Panc1 (cell line): ENCODE measurements around the gene UGT1A5.

Experiments
- POLR2AphosphoS5 ChIP-seq: IDR thresholded peaks from 2 replicates; pipeline ENCODE4 v1.6.1; 2012; ENCODE audit warnings: mild to moderate bottlenecking, low read depth, low read length, moderate library complexity
- TF ChIP-seq, protein P1 (sequence below): fragments of 450-650 bp; IDR thresholded peaks from 2 replicates; pipeline ENCODE4 v1.5.1; 2017; ENCODE audit warnings: mild to moderate bottlenecking

DNA sequence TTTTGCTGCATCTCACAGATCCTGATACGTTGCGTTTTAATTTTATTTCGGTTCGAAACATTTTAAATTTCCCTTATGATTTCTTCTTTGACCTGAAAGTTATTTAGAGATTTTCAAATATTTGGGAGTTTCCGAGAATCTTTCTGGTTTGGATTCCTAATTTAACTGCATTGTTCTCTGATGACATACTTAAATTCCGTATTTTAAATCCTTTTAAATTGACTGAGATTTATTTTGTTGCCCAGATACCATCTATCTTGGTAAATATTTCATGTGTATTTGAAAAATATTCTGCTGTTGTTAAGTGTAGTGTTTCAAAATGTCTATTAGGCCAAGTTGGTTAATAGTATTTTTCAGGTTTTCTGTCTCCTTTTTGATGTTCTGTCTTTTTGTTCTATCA, 103.2 kb downstream of the UGT1A5 start:
- no peak for TF ChIP-seq POLR2AphosphoS5
- TF ChIP-seq, protein P1, sequence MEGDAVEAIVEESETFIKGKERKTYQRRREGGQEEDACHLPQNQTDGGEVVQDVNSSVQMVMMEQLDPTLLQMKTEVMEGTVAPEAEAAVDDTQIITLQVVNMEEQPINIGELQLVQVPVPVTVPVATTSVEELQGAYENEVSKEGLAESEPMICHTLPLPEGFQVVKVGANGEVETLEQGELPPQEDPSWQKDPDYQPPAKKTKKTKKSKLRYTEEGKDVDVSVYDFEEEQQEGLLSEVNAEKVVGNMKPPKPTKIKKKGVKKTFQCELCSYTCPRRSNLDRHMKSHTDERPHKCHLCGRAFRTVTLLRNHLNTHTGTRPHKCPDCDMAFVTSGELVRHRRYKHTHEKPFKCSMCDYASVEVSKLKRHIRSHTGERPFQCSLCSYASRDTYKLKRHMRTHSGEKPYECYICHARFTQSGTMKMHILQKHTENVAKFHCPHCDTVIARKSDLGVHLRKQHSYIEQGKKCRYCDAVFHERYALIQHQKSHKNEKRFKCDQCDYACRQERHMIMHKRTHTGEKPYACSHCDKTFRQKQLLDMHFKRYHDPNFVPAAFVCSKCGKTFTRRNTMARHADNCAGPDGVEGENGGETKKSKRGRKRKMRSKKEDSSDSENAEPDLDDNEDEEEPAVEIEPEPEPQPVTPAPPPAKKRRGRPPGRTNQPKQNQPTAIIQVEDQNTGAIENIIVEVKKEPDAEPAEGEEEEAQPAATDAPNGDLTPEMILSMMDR, result no peak
